Aorta (tissue), 5 donors: ENCODE measurements around the gene TOP1. TPM values are rescaled to one million over a fixed set of nuclear protein-coding genes. Genes with fewer than 3 reads are reported as not detected.

Source experiments
- ATAC-seq: fragments of 200-7000 bp; cut with Tn5 transposase; one replicate; pipeline ENCODE4 v1.9.1; 2022; ENCODE audit warnings: moderate library complexity; ENCODE audit not compliant: low FRiP score
- DNase-seq, 2 donors: peaks; one replicate each; pipeline ENCODE4 v3.0.0-alpha.2; 2020
- H3K27ac ChIP-seq, 2 donors: one replicate each; pipeline ENCODE4 v1.5.1; 2013; ENCODE audit warnings: low read length in 2 of 2, mild to moderate bottlenecking in 2 of 2, moderate library complexity in 2 of 2, control low read depth in 1 of 2, inconsistent platforms in 1 of 2, low read depth in 1 of 2
- H3K27me3 ChIP-seq, 2 donors: one replicate each; pipeline ENCODE4 v1.6.1; 2013; ENCODE audit warnings: control low read depth in 1 of 2, low read length in 1 of 2, mild to moderate bottlenecking in 1 of 2, moderate library complexity in 1 of 2; ENCODE audit not compliant: insufficient read depth in 2 of 2, control insufficient read depth in 1 of 2
- H3K36me3 ChIP-seq, 2 donors: one replicate each; pipeline ENCODE4 v1.6.1; 2013; ENCODE audit warnings: control low read depth in 1 of 2, low read length in 1 of 2, mild to moderate bottlenecking in 1 of 2; ENCODE audit not compliant: insufficient read depth in 2 of 2, control insufficient read depth in 1 of 2
- H3K4me1 ChIP-seq, 2 donors: one replicate each; pipeline ENCODE4 v1.6.1; 2013; ENCODE audit warnings: low read length in 2 of 2, control low read depth in 1 of 2, mild to moderate bottlenecking in 1 of 2, moderate library complexity in 1 of 2; ENCODE audit not compliant: insufficient read depth in 2 of 2, control insufficient read depth in 1 of 2
- H3K4me3 ChIP-seq, 2 donors: one replicate each; pipeline ENCODE4 v1.5.1; 2013; ENCODE audit warnings: low read length in 2 of 2, control low read depth in 1 of 2, mild to moderate bottlenecking in 1 of 2
- H3K9me3 ChIP-seq: one replicate; pipeline ENCODE4 v1.6.1; 2013; ENCODE audit warnings: mild to moderate bottlenecking, low read length; ENCODE audit not compliant: control insufficient read depth
- WGBS, 2 donors: extraction: QIAGEN DNeasy Blood & Tissue Kit; methylation state at CpG; one replicate each; pipeline ENCODE4 v1.1.7; 2013; 5-methylcytosine and 5-hydroxymethylcytosine counted together
- intact Hi-C, 2 donors: fragments of 100-400 bp; cut with DNase I; formaldehyde crosslinking; loops; one replicate each; pipeline versions ENCODE4 v1.14.2 to v1.15.0; 2022
- polyA plus RNA-seq, 2 donors: library from polyadenylated mRNA; stranded (reverse); fragments of 200-250 nt; gene quantifications; one replicate each; pipeline ENCODE4 v1.2.3, GENCODE V29; 2013
- total RNA-seq, 2 donors: library from RNA; stranded (reverse); fragmentation: NEBNext Ultra II Directional; extraction: Animal tissue kit (Norgen Biotek cat#: 25700); gene quantifications; one replicate each; pipeline ENCODE4 v1.2.1, GENCODE V29; 2021
- donor health status: healthy with polysubstance abuse.
- donor health status: Bipolar disorder and iron deficiency.
- donor health status: DM: no; HTN: no; CAD: no.
- donor health status: DM: no; HTN: no; CAD: no.
- donor health status: DM: yes; HTN: yes; CAD: no.

Gene TOP1
- total and polyA plus RNA-seq, 4 donors: 15.6 to 32.4 (median 24.1) TPM

DNA sequence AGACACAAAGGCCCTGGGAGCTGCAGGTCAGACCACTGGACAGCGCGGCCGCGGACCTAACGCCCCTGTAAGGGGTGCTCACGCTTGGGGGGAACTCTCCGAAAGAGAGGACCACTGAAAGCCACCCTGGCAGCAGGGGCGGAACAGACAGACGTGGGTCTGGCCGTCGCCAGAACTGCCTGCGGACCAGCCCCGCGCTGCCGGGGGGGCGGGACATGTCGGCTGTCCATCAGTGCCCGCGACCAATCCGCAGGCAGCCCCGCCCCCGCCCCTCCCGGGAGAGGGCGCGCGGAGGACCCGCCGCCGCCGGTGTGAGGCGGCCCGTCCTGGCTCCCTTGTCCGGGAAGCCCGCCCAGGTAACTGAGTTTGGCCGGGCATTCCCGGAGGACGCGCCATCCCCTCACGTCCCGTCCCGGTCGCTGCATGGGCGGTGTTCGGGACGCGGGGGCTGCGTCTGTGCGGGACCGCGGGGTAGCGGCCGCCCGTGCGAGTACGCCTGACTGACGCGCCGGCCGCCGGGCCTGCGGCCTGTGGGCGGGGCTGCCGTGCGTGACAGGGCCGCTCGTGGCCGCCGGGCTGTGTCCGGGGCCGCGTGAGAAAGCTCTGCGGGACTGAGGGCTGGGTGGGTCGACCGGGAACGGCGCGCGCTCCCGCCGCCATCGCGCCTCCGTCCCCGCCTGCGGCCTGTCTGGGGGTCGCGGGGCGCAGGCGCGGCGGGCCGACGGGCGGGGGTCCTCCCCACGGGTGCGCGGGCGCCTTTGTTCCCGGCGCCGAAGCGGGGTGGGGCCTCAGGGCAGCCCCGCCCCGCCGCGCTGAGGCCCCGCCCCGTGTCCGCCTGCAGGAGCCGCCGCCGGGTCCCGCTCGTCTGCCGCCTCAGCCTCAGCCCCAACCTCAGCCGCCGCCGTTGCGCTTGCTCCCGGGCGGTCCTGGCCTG, 108.3 kb downstream of the TOP1 start, which contains the start of gene PLCG1:
PLCG1 (plus strand) TSS at position 864 of the 934 bp plus-strand sequence. CDS start 99 bp downstream, outside the sequence.
- Histone ChIP-seq H3K9me3 (no peaks in the 10 kb centered on the region), H3K27ac (peak within 1 kb of the TSS; percentile 72 to 91), H3K4me1 (no peaks in the 10 kb centered on the region), H3K4me3 (peak within 1 kb of the TSS; percentile 59 to 84), H3K27me3 (no peaks in the 10 kb centered on the region), H3K36me3 (no peaks in the 10 kb centered on the region)
- intact Hi-C loops: no loop called here
- DNase-seq: peak; percentile 92 to 95
- WGBS, 2 donors: 0% methylated on average over 85 to 121 of the region's 121 CpGs
- peak; percentile 91 for ATAC-seq

DNA sequence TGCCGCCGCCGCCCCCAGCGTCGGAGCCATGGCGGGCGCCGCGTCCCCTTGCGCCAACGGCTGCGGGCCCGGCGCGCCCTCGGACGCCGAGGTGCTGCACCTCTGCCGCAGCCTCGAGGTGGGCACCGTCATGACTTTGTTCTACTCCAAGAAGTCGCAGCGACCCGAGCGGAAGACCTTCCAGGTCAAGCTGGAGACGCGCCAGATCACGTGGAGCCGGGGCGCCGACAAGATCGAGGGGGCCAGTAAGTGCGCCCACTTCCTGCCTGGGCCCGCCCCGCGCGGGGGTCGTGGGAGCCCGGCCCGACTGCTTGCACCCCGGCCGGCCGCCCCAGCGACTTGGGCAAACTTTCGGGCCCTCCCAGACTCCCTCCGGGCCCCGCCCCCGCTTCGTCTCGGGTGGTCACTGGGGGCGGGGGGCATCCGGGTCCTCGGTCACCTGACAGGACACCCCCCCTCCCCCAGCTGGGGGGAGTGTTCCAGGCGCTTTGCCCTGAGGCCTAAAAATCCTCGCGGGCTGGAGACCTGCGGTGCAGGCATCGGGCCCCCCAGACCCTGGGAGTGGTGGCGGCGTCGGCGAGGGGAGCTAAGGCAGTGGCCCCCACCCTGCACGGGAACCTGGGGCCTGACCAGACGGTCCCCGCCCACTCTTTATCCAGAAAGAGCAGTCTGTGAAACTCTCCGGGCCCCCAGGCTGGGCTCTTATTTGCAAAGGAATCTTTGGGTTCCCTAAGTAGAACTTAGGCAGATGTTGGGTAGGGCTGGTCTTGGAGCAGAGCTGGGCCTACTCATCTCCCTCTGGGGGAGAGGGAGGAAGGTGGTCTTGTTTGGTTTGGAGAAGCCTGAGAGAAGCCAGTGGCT, 109.2 kb downstream of the TOP1 start:
- H3K4me1 ChIP-seq: no peaks in the 10 kb centered on the region
- WGBS, 2 donors: 1% methylated on average over 54 to 66 of the region's 66 CpGs
- DNase-seq (peak; percentile 85 to 90), ATAC-seq (peak; percentile 70)
- H3K27me3 ChIP-seq: no peaks in the 10 kb centered on the region
- H3K36me3 ChIP-seq: no peaks in the 10 kb centered on the region
- intact Hi-C loops: no loop called here
- H3K27ac ChIP-seq: peak overlapping the region; percentile 60 to 72
- no peaks in the 10 kb centered on the region for H3K9me3 ChIP-seq
- H3K4me3 ChIP-seq: peak overlapping the region; percentile 59 to 84

DNA sequence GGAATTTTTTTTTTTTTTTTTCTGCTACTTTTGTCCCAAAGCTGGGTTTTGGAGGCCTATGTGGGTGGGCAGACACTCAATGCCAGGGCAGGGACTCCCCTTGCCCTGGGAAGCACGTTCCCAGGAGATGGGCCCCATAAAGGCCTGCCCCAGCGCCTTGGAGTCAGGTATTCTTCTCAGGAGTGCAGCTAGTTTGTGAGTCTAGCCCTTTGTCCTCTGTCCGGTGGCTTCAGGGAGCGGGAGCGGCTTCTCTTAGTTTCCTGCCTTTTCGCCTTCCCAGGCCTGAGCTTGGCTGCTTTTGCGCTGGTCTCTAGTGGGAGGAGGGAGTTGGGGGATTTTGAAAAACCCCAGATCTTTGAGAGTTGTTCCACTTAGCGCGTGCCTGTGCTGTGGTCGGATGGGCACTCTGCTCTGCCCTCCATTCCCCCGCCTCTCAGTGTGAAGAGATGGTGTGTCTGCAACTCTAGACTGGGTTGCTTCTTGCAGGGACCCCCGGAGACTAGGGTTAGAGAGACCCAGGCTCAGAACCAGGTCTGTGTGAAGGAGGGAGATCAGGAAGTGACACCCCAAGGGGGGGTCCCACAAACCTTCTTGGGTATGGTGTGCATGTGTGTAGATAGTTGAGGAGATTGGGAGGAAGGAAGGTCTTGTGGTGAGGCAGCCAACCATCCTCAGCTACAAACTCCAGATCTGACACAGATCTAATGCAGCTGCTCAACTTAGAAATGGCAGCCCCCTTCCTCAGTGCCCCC, 110.0 kb downstream of the TOP1 start:
- H3K27me3 ChIP-seq: no peaks in the 10 kb centered on the region
- intact Hi-C loops: no loop called here
- H3K4me3 ChIP-seq: peak overlapping the region; percentile 59 to 84
- DNase-seq (peak in 1 of 2 donors; percentile 70), ATAC-seq (no peak)
- no peaks in the 10 kb centered on the region for H3K36me3 ChIP-seq
- H3K27ac ChIP-seq: peak overlapping the region; percentile 60 to 72
- 5 to 7% methylated on average over 12 of the region's 12 CpGs for WGBS, 2 donors
- no peaks in the 10 kb centered on the region for H3K9me3 ChIP-seq
- no peaks in the 10 kb centered on the region for H3K4me1 ChIP-seq

DNA sequence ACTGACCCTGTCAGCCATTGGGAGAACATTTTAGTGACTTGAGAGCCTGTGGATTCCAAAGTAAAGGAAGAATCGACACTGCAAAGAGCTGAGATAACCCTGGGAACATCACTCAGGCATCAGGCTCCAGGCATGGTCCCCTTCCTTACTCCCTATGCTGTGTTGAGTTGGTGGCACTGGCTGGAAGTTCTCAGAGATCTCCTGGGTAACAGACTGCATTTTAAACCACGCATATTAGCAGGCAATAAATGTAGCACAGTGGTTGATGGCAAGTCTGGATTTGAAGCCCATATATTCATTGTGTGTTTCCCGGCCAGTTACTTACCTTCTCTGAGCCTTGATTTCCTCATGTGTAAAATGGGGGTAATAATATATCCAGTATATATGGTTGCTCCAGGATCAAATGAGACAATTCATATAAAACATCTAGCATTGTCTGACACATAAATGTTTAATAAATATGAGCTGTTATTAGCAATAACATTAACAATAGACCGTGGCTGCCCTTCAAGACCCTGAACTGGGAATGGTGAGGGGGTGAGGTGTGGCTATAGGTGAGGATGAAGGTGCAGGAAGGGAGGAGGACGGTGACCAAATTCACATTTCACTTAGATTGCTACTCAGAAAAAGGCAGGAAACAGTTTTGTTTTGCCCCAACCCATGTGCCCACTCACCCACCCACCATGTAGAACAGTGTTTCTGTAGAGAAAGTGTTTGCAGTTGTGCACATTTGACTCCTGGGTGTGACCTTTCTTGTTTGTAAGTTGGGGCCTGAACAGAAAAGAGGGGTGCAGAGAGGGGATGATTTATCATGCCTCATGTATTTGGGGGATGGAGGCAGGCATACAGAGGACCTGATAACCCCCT, 110.8 kb downstream of the TOP1 start:
- no peak for DNase-seq
- H3K36me3 ChIP-seq: no peaks in the 10 kb centered on the region
- H3K4me3 ChIP-seq: no peak overlapping the region
- peak overlapping the region in 1 of 2 donors; percentile 41 for H3K27ac ChIP-seq
- 55 to 56% methylated on average over 5 of the region's 5 CpGs for WGBS, 2 donors
- H3K4me1 ChIP-seq: no peaks in the 10 kb centered on the region
- no peaks in the 10 kb centered on the region for H3K9me3 ChIP-seq
- no peaks in the 10 kb centered on the region for H3K27me3 ChIP-seq
- ATAC-seq: no peak
- intact Hi-C loops: no loop called here

DNA sequence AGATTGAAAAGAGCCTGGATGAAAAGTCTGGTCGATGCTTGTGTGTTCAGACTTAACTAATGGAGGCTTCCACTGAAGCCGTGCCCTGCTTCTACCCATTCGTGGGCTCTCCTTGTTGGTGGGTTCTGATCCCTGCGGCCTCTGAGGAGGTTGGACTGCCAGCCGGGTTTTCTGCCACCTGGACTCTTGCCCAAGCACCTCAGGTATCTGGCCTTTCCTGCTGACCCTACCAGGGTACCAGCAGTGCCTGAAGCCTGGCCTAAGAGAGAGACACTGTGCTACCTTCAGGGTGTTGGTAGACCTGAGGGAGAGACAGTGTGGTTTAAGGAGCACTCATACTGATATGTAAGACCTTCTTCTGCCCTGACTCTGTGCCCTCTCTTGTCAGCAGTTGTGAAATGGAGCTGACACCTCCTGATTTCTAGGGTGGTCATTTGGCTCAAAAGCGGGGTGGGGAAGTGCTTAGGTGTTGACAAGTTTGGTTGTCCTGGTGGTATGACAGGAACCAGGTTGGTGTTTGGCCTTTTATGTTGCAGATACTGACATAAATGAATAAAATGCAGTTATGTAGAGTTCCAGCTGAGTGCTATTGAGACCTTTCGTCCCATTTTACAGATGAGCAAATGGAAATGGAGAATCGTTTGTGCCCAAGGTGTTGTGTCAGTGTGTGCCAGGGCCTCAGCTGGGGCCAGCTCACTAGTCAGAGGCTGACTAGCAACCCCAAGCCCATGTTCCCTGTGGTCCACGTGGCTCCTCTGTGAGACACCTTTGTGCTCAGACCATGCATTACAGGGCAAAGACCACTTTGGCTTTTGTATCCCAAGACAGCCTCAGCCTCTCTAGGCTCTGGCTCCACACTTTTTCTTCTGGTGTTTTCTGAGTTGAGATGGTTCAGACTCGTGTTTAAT, 111.9 kb downstream of the TOP1 start:
- peak in 1 of 2 donors; percentile 64 for DNase-seq
- Histone ChIP-seq H3K4me3 (no peak overlapping the region), H3K27ac (peak overlapping the region in 1 of 2 donors; percentile 34), H3K4me1 (no peaks in the 10 kb centered on the region), H3K9me3 (no peaks in the 10 kb centered on the region), H3K27me3 (no peaks in the 10 kb centered on the region), H3K36me3 (no peaks in the 10 kb centered on the region)
- intact Hi-C loops: no loop called here
- WGBS, 2 donors: 42 to 49% methylated on average over 10 of the region's 10 CpGs
- ATAC-seq: no peak

DNA sequence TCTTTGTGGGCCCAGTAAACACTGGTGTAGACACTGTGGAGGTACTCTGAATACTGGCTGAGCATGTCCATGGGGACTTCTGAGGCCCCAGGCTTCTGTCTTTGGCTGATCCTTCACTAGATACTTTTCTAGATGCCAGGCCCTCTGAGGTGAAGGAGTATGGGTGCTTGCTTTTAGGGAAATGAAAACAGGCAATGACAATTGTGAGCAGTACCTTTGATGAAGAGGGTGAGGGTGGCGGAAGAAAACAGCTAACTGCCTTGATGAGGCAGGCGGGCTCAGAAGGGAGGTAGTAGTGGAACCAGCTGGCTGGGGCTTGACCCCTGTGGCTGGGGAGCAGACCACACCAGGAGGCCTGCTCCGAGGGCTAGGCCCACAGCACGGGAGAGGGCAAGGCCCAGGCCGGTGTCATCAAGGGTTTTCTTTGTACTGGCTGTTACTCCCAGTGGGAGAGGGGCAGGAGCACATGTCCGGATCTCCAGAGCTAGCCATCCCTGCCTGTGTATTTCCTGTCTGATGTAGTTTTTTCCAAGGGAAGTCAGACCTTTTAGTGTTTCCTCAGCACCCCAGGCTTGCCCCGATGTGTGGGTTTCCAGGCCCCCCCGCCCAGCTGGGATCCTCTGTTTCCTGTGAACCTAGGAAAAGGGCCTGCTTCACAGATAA, 112.7 kb downstream of the TOP1 start:
- H3K9me3 ChIP-seq: no peaks in the 10 kb centered on the region
- no peaks in the 10 kb centered on the region for H3K27me3 ChIP-seq
- intact Hi-C loops: no loop called here
- H3K4me1 ChIP-seq: peaks cover 0 to 2% of the 10 kb centered on the region in 2 donors
- H3K4me3 ChIP-seq: no peak overlapping the region
- H3K27ac ChIP-seq: peak overlapping the region; percentile 0 to 19
- DNase-seq: peak in 1 of 2 donors; percentile 79
- no peaks in the 10 kb centered on the region for H3K36me3 ChIP-seq
- 44 to 46% methylated on average over 8 of the region's 8 CpGs for WGBS, 2 donors
- no peak for ATAC-seq

DNA sequence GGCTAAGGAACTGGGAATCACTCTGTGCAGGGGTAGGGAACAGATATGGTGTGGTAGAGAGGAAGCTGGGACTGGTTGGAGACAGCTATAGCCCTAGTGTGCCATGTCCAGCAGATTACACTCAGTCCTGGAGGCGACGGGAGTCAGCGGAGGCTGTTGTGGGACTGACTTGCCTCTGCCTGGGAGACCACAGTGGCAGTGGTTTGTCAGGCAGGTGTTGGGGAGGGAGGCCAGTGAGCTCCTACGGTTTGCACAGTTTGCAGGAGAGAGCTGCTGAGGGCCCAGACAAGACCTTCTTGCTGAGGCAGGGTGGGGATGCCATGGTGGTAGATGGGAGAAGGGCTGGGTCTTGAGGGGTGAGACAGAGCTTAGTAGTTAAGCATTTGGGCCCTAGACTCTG, 113.6 kb downstream of the TOP1 start:
- Histone ChIP-seq H3K4me3 (no peak overlapping the region), H3K36me3 (no peaks in the 10 kb centered on the region), H3K27me3 (no peaks in the 10 kb centered on the region), H3K4me1 (peaks cover 0 to 4% of the 10 kb centered on the region in 2 donors), H3K9me3 (no peaks in the 10 kb centered on the region), H3K27ac (no peak overlapping the region)
- ATAC-seq (no peak), DNase-seq (peak in 1 of 2 donors; percentile 67)
- WGBS, 2 donors: 65 to 73% methylated on average over 4 of the region's 4 CpGs
- intact Hi-C loops: no loop called here
